HepG2 (cell line): ENCODE results near the gene CARS2. TPM values are rescaled to one million over a fixed set of nuclear protein-coding genes. Genes with fewer than 3 reads are reported as not detected.
"Not testable (repeated sequence)": the region's sequence is repeated elsewhere in the genome, so short reads cannot be mapped to it uniquely, and the experiment has no call there.

ENCODE experiments used
- ATAC-seq: fragments of 200-7000 bp; cut with Tn5 transposase; 3 replicates; pipeline ENCODE4 v1.9.1; 2020; ENCODE audit warnings: mild to moderate bottlenecking, moderate library complexity
- BruUV-seq: library from RNA; stranded (reverse); fragments of 400-500 nt; replicated peaks from 2 replicates; lab custom pipeline; 2021; lab: Mats Ljungman, UMichigan
- CTCF ChIA-PET: fragments of 300-600 bp; formaldehyde crosslinking; extraction: SDS; loops from one replicate; lab custom pipeline; 2021; ENCODE audit warnings: low total read pairs, inconsistent platforms, low intra/inter-chr PET ratio; lab: Yijun Ruan, JAX
- POLR2A ChIA-PET: fragments of 350-600 bp; sonication (Branson Sonifier 250); formaldehyde crosslinking; loops from one replicate; lab custom pipeline; 2020; ENCODE audit warnings: antibody characterized with exemption, inconsistent platforms; lab: Yijun Ruan, JAX
- DNase-seq: peaks from one replicate; pipeline ENCODE4 v3.0.0-alpha.2; 2015; ENCODE audit warnings: low spot score
- FAIRE-seq: peaks from 3 replicates; lab custom pipeline; 2011; peaks lifted over from hg19 to GRCh38; lab: Jason Lieb, UNC
- H2AFZ ChIP-seq: one replicate; pipeline ENCODE4 v1.6.1; 2011; ENCODE audit warnings: low read length, inconsistent platforms
- H3K27ac ChIP-seq: fragments of 300-600 bp; 3 replicates; pipeline ENCODE4 v1.8.0; 2011; ENCODE audit warnings: mixed run types, mild to moderate bottlenecking, mixed read lengths, low read length, inconsistent platforms; ENCODE audit not compliant: insufficient read depth; ENCODE audit errors: extremely low read length
- H3K27me3 ChIP-seq, 2 experiments: fragments of 200-600 bp in 1 of 2; 2 replicates in 1 of 2; 3 replicates in 1 of 2; pipeline versions ENCODE4 v1.6.0 to v1.8.0; 2011; ENCODE audit warnings: low read length in 2 of 2, mild to moderate bottlenecking in 2 of 2, moderate library complexity in 2 of 2, inconsistent platforms in 1 of 2; ENCODE audit not compliant: insufficient read depth in 2 of 2, control insufficient read depth in 1 of 2
- H3K36me3 ChIP-seq, 2 experiments: fragments of 200-600 bp in 1 of 2; replicated peaks in 1 of 2; 2 replicates in 1 of 2; 3 replicates in 1 of 2; pipeline versions ENCODE4 v1.5.1 to v1.8.0; 2011; ENCODE audit warnings: low read length in 2 of 2, inconsistent platforms in 1 of 2; ENCODE audit not compliant: insufficient read depth in 2 of 2, control insufficient read depth in 1 of 2
- H3K4me1 ChIP-seq: 2 replicates; pipeline ENCODE4 v1.5.1; 2012; ENCODE audit warnings: low read length, inconsistent platforms; ENCODE audit not compliant: insufficient read depth
- H3K4me2 ChIP-seq: 2 replicates; pipeline ENCODE4 v1.6.0; 2011; ENCODE audit warnings: low read depth, low read length, inconsistent platforms
- H3K4me3 ChIP-seq, 3 experiments: fragments of 200-600 bp in 1 of 3; sonication (generic), shearing (Covaris generic) in 1 of 3; replicated peaks in 1 of 3; 2 replicates each; pipeline ENCODE4 v1.5.1; 2011 to 2016; ENCODE audit warnings: low read length in 3 of 3, inconsistent platforms in 2 of 3, low read depth in 2 of 3, mild to moderate bottlenecking in 2 of 3, control low read depth in 1 of 3, mixed read lengths in 1 of 3; ENCODE audit not compliant: insufficient read depth in 1 of 3
- H3K79me2 ChIP-seq: one replicate; pipeline ENCODE4 v1.6.1; 2011; ENCODE audit warnings: low read length, inconsistent platforms; ENCODE audit not compliant: insufficient read depth
- H3K9ac ChIP-seq: 2 replicates; pipeline ENCODE4 v1.6.0; 2011; ENCODE audit warnings: mild to moderate bottlenecking, low read depth, low read length, inconsistent platforms; ENCODE audit not compliant: insufficient read depth
- H3K9me3 ChIP-seq: 2 replicates; pipeline ENCODE4 v1.5.1; 2012; ENCODE audit warnings: mild to moderate bottlenecking, low read length
- H4K20me1 ChIP-seq: 2 replicates; pipeline ENCODE4 v1.6.0; 2011; ENCODE audit warnings: inconsistent platforms, mild to moderate bottlenecking, low read length, moderate library complexity; ENCODE audit not compliant: insufficient read depth
- ATAD3A ChIP-seq: sonication (generic); formaldehyde crosslinking; IDR thresholded peaks from 2 replicates; pipeline ENCODE4 v1.4.0; 2020; ENCODE audit warnings: missing genetic modification reagents
- HNRNPUL1 ChIP-seq: fragments of 200-400 bp; formaldehyde crosslinking; IDR thresholded peaks from 2 replicates; pipeline ENCODE4 v1.6.1; 2017; ENCODE audit warnings: low read depth, mild to moderate bottlenecking, low read length, moderate library complexity
- MXD4 ChIP-seq: IDR thresholded peaks from 2 replicates; pipeline ENCODE4 v1.6.1; 2016; ENCODE audit warnings: mild to moderate bottlenecking, missing biosample characterization, missing genetic modification reagents
- ZBTB21 ChIP-seq: sonication (generic); formaldehyde crosslinking; IDR thresholded peaks from 2 replicates; pipeline ENCODE4 v1.4.0; 2020; ENCODE audit warnings: missing genetic modification reagents
- ZNF253 ChIP-seq: sonication (generic); formaldehyde crosslinking; IDR thresholded peaks from 2 replicates; pipeline ENCODE4 v1.8.0; 2022; ENCODE audit warnings: mild to moderate bottlenecking, missing genetic modification reagents, borderline replicate concordance
- ZNF616 ChIP-seq: sonication (generic); formaldehyde crosslinking; IDR thresholded peaks from 2 replicates; pipeline ENCODE4 v1.5.0; 2020; ENCODE audit warnings: low read depth, mild to moderate bottlenecking, missing genetic modification reagents
- ZNF841 ChIP-seq: sonication (generic); formaldehyde crosslinking; IDR thresholded peaks from 2 replicates; pipeline ENCODE4 v1.8.1; 2023; ENCODE audit warnings: missing genetic modification reagents, borderline replicate concordance
- WGBS: methylation state at CpG from one replicate; pipeline ENCODE4 v1.1.6; 2017; ENCODE audit warnings: low lambda C conversion rate; 5-methylcytosine and 5-hydroxymethylcytosine counted together
- in situ Hi-C: cut with HindIII; loops from 2 replicates; pipeline ENCODE4 v1.10.0; 2017; ENCODE audit warnings: low pct_unique_long_range_greater_than_20kb; ENCODE audit not compliant: extremely low pct_ligation_motif_present
- intact Hi-C: fragments of 100-400 bp; cut with micrococcal nuclease; formaldehyde crosslinking; loops from one replicate; pipeline ENCODE4 v1.10.0; 2022; ENCODE audit not compliant: unreplicated experiment
- polyA plus RNA-seq, 8 experiments: library from polyadenylated mRNA; depleted of rRNA in 3 of 8; stranded (reverse) in 7 of 8; unstranded in 1 of 8; fragments of >200 nt; fragmentation: Illumina TruSeq in 4 of 8; extraction: Trizol in 4 of 8; gene quantifications; 2 replicates each; pipeline versions ENCODE4 v1.2.1 to v1.2.3, GENCODE V29; 2011 to 2016; ENCODE audit warnings: low read depth in 4 of 8, missing spikeins in 1 of 8, mixed read lengths in 1 of 8; ENCODE audit not compliant: insufficient read depth in 1 of 8
- total RNA-seq, 5 experiments: library from RNA; depleted of rRNA; stranded (reverse); fragments of >200 nt; fragmentation: Illumina TruSeq; extraction: Trizol; gene quantifications; 2 replicates each; pipeline ENCODE4 v1.2.3, GENCODE V29; 2016; ENCODE audit warnings: low read depth in 1 of 5

Gene CARS2
- total and polyA plus RNA-seq, 2 of the 13 experiments (the other 11 are each of a cell fraction or from before 2014, with no cell fraction given), result 41.1 to 59.3 TPM

DNA sequence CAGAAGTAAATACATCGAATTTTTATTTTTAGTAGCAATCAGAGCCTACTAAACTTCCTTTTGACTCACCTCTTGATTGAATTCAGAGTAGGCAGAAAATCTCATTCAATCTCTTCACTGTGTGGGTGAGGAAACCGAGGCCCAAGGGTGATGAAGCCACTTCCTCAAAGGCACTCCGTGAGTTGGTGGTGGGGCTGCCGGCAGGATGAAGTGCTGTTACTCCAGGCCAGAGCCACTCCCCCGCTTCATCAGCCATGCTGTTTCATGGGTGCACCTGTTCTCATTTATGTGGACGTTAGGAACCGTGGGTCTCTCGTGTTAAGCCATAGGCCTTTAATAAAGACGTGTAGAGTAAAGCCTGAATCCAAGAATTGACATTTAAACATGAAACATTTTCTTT lies 20.8 kb upstream of the CARS2 start:
- FAIRE-seq (no peak), ATAC-seq (no peak), DNase-seq (no peak)
- Histone ChIP-seq H3K9ac (no peak overlapping the region), H2AFZ (no peak overlapping the region), H3K4me1 (peaks cover 8% of the 10 kb centered on the region; the same call in 1 of the 2 replicates), H3K79me2 (no peaks in the 10 kb centered on the region), H4K20me1 (0 out of 2 replicates have a peak, but pooled peaks cover 4% of the 10 kb centered on the region), H3K27me3 (no peaks in the 10 kb centered on the region), H3K4me2 (no peak overlapping the region)
- intact Hi-C loops, result no loop called here
- POLR2A ChIA-PET, result no interaction called here
- CTCF ChIA-PET, result no interaction called here
- WGBS, result 92% methylated on average over 9 of the region's 9 CpGs
- in situ Hi-C loops, result no loop called here
- no TSS peak for BruUV-seq
- TF ChIP-seq ATAD3A (CRISPR knock-in tag) (no peak), MXD4 (CRISPR knock-in tag) (no peak), HNRNPUL1 (no peak), ZNF841 (CRISPR knock-in tag) (no peak), ZBTB21 (no peak), ZNF253 (CRISPR knock-in tag) (no peak), ZNF616 (no peak)
- TF ChIP-seq, all 625 proteins: peak for 0
- Histone ChIP-seq H3K36me3 (peaks cover 0 to 3% of the 10 kb centered on the region in 2 experiments; a peak in 1 of 5 replicates), H3K4me3 (no peak overlapping the region), H3K27ac (no peak overlapping the region), H3K9me3 (no peaks in the 10 kb centered on the region)

DNA sequence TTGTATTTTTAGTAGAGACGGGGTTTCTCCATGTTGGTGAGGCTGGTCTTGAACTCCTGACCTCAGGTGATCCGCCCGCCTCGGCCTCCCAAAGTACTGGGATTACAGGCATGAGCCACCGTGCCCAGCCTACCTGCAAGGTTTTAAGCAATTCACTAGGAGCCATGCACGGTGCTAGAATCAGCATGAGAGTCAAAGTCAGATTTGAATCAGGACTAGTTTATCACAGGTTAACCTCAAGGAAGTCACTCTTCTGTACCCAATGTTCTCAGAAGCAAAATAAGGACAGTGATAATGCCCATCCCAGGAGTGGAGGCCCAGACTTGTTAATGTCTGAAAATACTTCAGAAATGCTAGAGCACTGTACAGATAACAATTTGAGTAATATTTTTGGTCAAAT lies 20.2 kb upstream of the CARS2 start:
- H3K4me3 ChIP-seq, H3K27me3 ChIP-seq, H3K4me1 ChIP-seq, BruUV-seq, ATAC-seq, H2AFZ ChIP-seq, POLR2A ChIA-PET, H3K9ac ChIP-seq, H3K36me3 ChIP-seq, H4K20me1 ChIP-seq, CTCF ChIA-PET, DNase-seq, H3K4me2 ChIP-seq, intact Hi-C loops, in situ Hi-C loops, FAIRE-seq, H3K79me2 ChIP-seq, H3K9me3 ChIP-seq, H3K27ac ChIP-seq: not testable (repeated sequence)
- WGBS, result 97% methylated on average over 4 of the region's 6 CpGs
